Ascending aorta (tissue), 2 donors: ENCODE data around the gene NMNAT2. TPM values are rescaled to one million over a fixed set of nuclear protein-coding genes. Genes with fewer than 3 reads are reported as not detected.

ENCODE experiments used
- DNase-seq, 2 donors: peaks; one replicate each; pipeline ENCODE4 v3.0.0-alpha.2; 2019; ENCODE audit warnings: low spot score in 2 of 2
- H3K27ac ChIP-seq, 2 donors: fragments of 200-600 bp; sonication (generic); one replicate each; pipeline ENCODE4 v1.5.1; 2016 to 2017; ENCODE audit warnings: mild to moderate bottlenecking in 1 of 2
- H3K27me3 ChIP-seq: fragments of 200-600 bp; sonication (generic); one replicate; pipeline ENCODE4 v1.5.1; 2017
- H3K36me3 ChIP-seq, 2 donors: fragments of 200-600 bp; sonication (generic); one replicate each; pipeline ENCODE4 v1.5.1; 2016
- H3K4me1 ChIP-seq, 2 donors: fragments of 200-600 bp; sonication (generic); one replicate each; pipeline ENCODE4 v1.5.1; 2016 to 2017; ENCODE audit warnings: mild to moderate bottlenecking in 1 of 2
- H3K4me3 ChIP-seq, 2 donors: fragments of 200-600 bp; sonication (generic); one replicate each; pipeline ENCODE4 v1.5.1; 2016 to 2017; ENCODE audit warnings: mild to moderate bottlenecking in 1 of 2
- H3K9me3 ChIP-seq, 2 donors: fragments of 200-600 bp; sonication (generic); one replicate each; pipeline ENCODE4 v1.5.1; 2016
- CTCF ChIP-seq, 3 experiments: fragments of 200-600 bp in 2 of 3; fragments of 450-650 bp in 1 of 3; sonication (generic) in 2 of 3; IDR thresholded peaks; one replicate each; pipeline ENCODE4 v1.5.1; 2016 to 2019; ENCODE audit warnings: antibody characterized with exemption in 3 of 3, mild to moderate bottlenecking in 1 of 3, moderate library complexity in 1 of 3
- intact Hi-C: fragments of 100-400 bp; cut with DNase I; formaldehyde crosslinking; loops from one replicate; pipeline ENCODE4 v1.15.1; 2023
- total RNA-seq: library from RNA; depleted of rRNA; stranded (reverse); fragments of >200 nt; gene quantifications from one replicate; pipeline ENCODE4 v1.1.0, GENCODE V29; 2016

NMNAT2 gene
- total RNA-seq, 1 donor from 2014 or later, result 0.53 TPM

GRCh38 chr1:183236158-183236725 is 181.9 kb downstream of the NMNAT2 start:
- H3K27ac ChIP-seq, result no peak overlapping the region
- peaks cover 0 to 11% of the 10 kb centered on the region in 2 donors for H3K4me1 ChIP-seq
- no peak for TF ChIP-seq CTCF (IDR thresholded peaks at IDR 0.05)
- H3K9me3 ChIP-seq, result no peaks in the 10 kb centered on the region
- H3K4me3 ChIP-seq, result no peak overlapping the region
- H3K27me3 ChIP-seq, result no peaks in the 10 kb centered on the region
- no peak for DNase-seq
- no peaks in the 10 kb centered on the region for H3K36me3 ChIP-seq
- intact Hi-C loops, result loop anchor here (5.0 kb wide), 2 partner anchors 214 to 274 kb away; partner anchors contain the start of gene LAMC1

GRCh38 chr1:183235503-183235902 is 182.7 kb downstream of the NMNAT2 start:
- H3K4me3 ChIP-seq, result peak overlapping the region; percentile 60 to 62
- H3K27me3 ChIP-seq, result no peaks in the 10 kb centered on the region
- no peaks in the 10 kb centered on the region for H3K36me3 ChIP-seq
- peaks cover 0 to 11% of the 10 kb centered on the region in 2 donors for H3K4me1 ChIP-seq
- peak overlapping the region; percentile 77 for H3K27ac ChIP-seq
- DNase-seq, result no peak
- intact Hi-C loops, result loop anchor here (2.0 to 5.0 kb wide), 4 partner anchors 55 to 273 kb away; partner anchors contain the start of gene LAMC1
- no peaks in the 10 kb centered on the region for H3K9me3 ChIP-seq
- no peak for TF ChIP-seq CTCF (IDR thresholded peaks at IDR 0.05)

- peak overlapping the region; percentile 77 for H3K27ac ChIP-seq
- intact Hi-C loops, result loop anchor here (2.0 to 5.0 kb wide), 5 partner anchors 54 to 273 kb away; partner anchors contain the start of gene LAMC1
- peak; percentile 45 to 88 for DNase-seq
These were observed 183.3 kb downstream of the NMNAT2 start for GRCh38 chr1:183234660-183235476.

GRCh38 chr1:183233113-183233512 is 185.1 kb downstream of the NMNAT2 start:
- intact Hi-C loops, result loop anchor here (5.0 kb wide), 1 partner anchor 86 kb away; no protein-coding TSS in a partner anchor
- Histone ChIP-seq H3K27ac (no peak overlapping the region), H3K9me3 (no peaks in the 10 kb centered on the region), H3K4me1 (peaks cover 0 to 11% of the 10 kb centered on the region in 2 donors), H3K27me3 (no peaks in the 10 kb centered on the region), H3K36me3 (no peaks in the 10 kb centered on the region), H3K4me3 (no peak overlapping the region)
- no peak for TF ChIP-seq CTCF (IDR thresholded peaks at IDR 0.05)
- DNase-seq, result no peak

More at GRCh38 chr1:183234660-183235476, 183.3 kb downstream of the NMNAT2 start:
- H3K27me3 ChIP-seq, result no peaks in the 10 kb centered on the region
- H3K36me3 ChIP-seq, result no peaks in the 10 kb centered on the region
- peak overlapping the region; percentile 60 to 62 for H3K4me3 ChIP-seq
- H3K9me3 ChIP-seq, result no peaks in the 10 kb centered on the region
- TF ChIP-seq CTCF (IDR thresholded peaks at IDR 0.05), result peak in 2 of 3 experiments; percentile 65 to 71
- H3K4me1 ChIP-seq, result peaks cover 0 to 11% of the 10 kb centered on the region in 2 donors

- Histone ChIP-seq H3K27ac (no peak overlapping the region), H3K9me3 (no peaks in the 10 kb centered on the region), H3K4me3 (no peak overlapping the region), H3K27me3 (no peaks in the 10 kb centered on the region), H3K4me1 (peaks cover 0 to 11% of the 10 kb centered on the region in 2 donors), H3K36me3 (no peaks in the 10 kb centered on the region)
- no peak for TF ChIP-seq CTCF (IDR thresholded peaks at IDR 0.05)
- DNase-seq, result no peak
- intact Hi-C loops, result loop anchor here (5.0 kb wide), 1 partner anchor 84 kb away; no protein-coding TSS in a partner anchor
These were observed 186.6 kb downstream of the NMNAT2 start for GRCh38 chr1:183231545-183231944.
